GM12878 (cell line): ENCODE results near the gene WDFY4. TPM values are rescaled to one million over a fixed set of nuclear protein-coding genes. Genes with fewer than 3 reads are reported as not detected.

Experiments used
- ATAC-seq: fragments of 200-7000 bp; cut with Tn5 transposase; 3 replicates; pipeline ENCODE4 v1.9.1; 2020; ENCODE audit warnings: mild to moderate bottlenecking, moderate library complexity
- BruUV-seq: library from RNA; stranded (reverse); fragments of 400-500 nt; replicated peaks from 2 replicates; lab custom pipeline; 2021; lab: Mats Ljungman, UMichigan
- CTCF ChIA-PET: fragments of 300-600 bp; sonication (Branson Sonifier 250); formaldehyde crosslinking; extraction: SDS; loops from one replicate; lab custom pipeline; 2021; ENCODE audit warnings: inconsistent platforms; lab: Yijun Ruan, JAX
- POLR2A ChIA-PET: fragments of 350-600 bp; formaldehyde crosslinking; extraction: SDS; loops from one replicate; lab custom pipeline; 2021; ENCODE audit warnings: inconsistent platforms; lab: Charles Lee
- RAD21 ChIA-PET: fragments of 300-600 bp; sonication (Branson Sonifier 250); formaldehyde crosslinking; loops from one replicate; lab custom pipeline; 2023; ENCODE audit warnings: antibody characterized with exemption; ENCODE audit not compliant: unreplicated experiment; lab: Charles Lee
- SMC1A ChIA-PET: fragments of 300-600 bp; sonication (Branson Sonifier 250); formaldehyde crosslinking; loops from one replicate; lab custom pipeline; 2023; ENCODE audit not compliant: unreplicated experiment, uncharacterized antibody; lab: Charles Lee
- DNase-seq: peaks from one replicate; pipeline ENCODE4 v3.0.0-alpha.2; 2011; ENCODE audit warnings: low read depth, low spot score
- FAIRE-seq: peaks from 3 replicates; lab custom pipeline; 2011; peaks lifted over from hg19 to GRCh38; lab: Jason Lieb, UNC
- H2AFZ ChIP-seq: 2 replicates; pipeline ENCODE4 v1.6.0; 2011; ENCODE audit warnings: low read depth, low read length, control low read depth; ENCODE audit not compliant: control insufficient read depth
- H3K27ac ChIP-seq: 2 replicates; pipeline ENCODE4 v1.5.1; 2011; ENCODE audit warnings: control low read depth; ENCODE audit not compliant: control insufficient read depth, insufficient read depth
- H3K27me3 ChIP-seq, 2 experiments: replicated peaks in 1 of 2; 2 replicates each; pipeline versions ENCODE4 v1.6.0 to v1.6.1; 2011; ENCODE audit warnings: low read length in 1 of 2; ENCODE audit not compliant: control insufficient read depth in 2 of 2, insufficient read depth in 2 of 2
- H3K36me3 ChIP-seq, 2 experiments: 2 replicates each; pipeline ENCODE4 v1.5.1; 2011; ENCODE audit warnings: low read length in 1 of 2; ENCODE audit not compliant: control insufficient read depth in 2 of 2, insufficient read depth in 2 of 2
- H3K4me1 ChIP-seq: 2 replicates; pipeline ENCODE4 v1.6.1; 2011; ENCODE audit warnings: mild to moderate bottlenecking, low read length, moderate library complexity, mixed read lengths; ENCODE audit not compliant: control insufficient read depth, insufficient read depth
- H3K4me2 ChIP-seq: 2 replicates; pipeline ENCODE4 v1.6.0; 2011; ENCODE audit warnings: control low read depth; ENCODE audit not compliant: control insufficient read depth, insufficient read depth
- H3K4me3 ChIP-seq: fragments of 200-600 bp; sonication (generic); 2 replicates; pipeline ENCODE4 v1.5.1; 2016
- H3K79me2 ChIP-seq: 2 replicates; pipeline ENCODE4 v1.6.0; 2011; ENCODE audit warnings: low read length; ENCODE audit not compliant: control insufficient read depth, insufficient read depth
- H3K9ac ChIP-seq: 2 replicates; pipeline ENCODE4 v1.8.0; 2011; ENCODE audit warnings: low read length, control low read depth, mixed read lengths; ENCODE audit not compliant: control insufficient read depth, insufficient read depth
- H3K9me3 ChIP-seq: replicated peaks from 3 replicates; pipeline ENCODE4 v1.5.1; 2011; ENCODE audit warnings: mild to moderate bottlenecking, low read length; ENCODE audit not compliant: control insufficient read depth, insufficient read depth
- H4K20me1 ChIP-seq: 2 replicates; pipeline ENCODE4 v1.6.0; 2011; ENCODE audit not compliant: control insufficient read depth, insufficient read depth
- BCL11A ChIP-seq: IDR thresholded peaks from 2 replicates; pipeline ENCODE4 v1.6.1; 2011; ENCODE audit warnings: low read depth, low read length
- CBX5 ChIP-seq: sonication (generic); IDR thresholded peaks from 2 replicates; pipeline ENCODE4 v1.6.1; 2016; ENCODE audit warnings: low read depth, moderate library complexity, mild to moderate bottlenecking, inconsistent platforms
- E2F8 ChIP-seq: fragments of 450-650 bp; IDR thresholded peaks from 2 replicates; pipeline ENCODE4 v1.6.1; 2018; ENCODE audit warnings: mild to moderate bottlenecking, low read depth, moderate library complexity; ENCODE audit not compliant: partially characterized antibody
- HDGF ChIP-seq: fragments of 450-650 bp; IDR thresholded peaks from 2 replicates; pipeline ENCODE4 v1.6.1; 2016; ENCODE audit warnings: antibody characterized with exemption
- MEF2A ChIP-seq: IDR thresholded peaks from 2 replicates; pipeline ENCODE4 v1.6.1; 2011; ENCODE audit warnings: low read depth, mild to moderate bottlenecking, low read length, moderate library complexity; ENCODE audit not compliant: insufficient read depth
- MTA2 ChIP-seq: fragments of 450-650 bp; IDR thresholded peaks from 2 replicates; pipeline ENCODE4 v1.6.1; 2016; ENCODE audit warnings: low read depth, mild to moderate bottlenecking, moderate library complexity
- MYB ChIP-seq: fragments of 150-350 bp; IDR thresholded peaks from 2 replicates; pipeline ENCODE4 v1.6.1; 2014; ENCODE audit warnings: mild to moderate bottlenecking, low read depth, low read length, borderline replicate concordance
- PAX8 ChIP-seq: fragments of 450-650 bp; IDR thresholded peaks from 2 replicates; pipeline ENCODE4 v1.6.1; 2017; ENCODE audit warnings: mild to moderate bottlenecking, moderate library complexity
- PML ChIP-seq: IDR thresholded peaks from 2 replicates; pipeline ENCODE4 v1.6.1; 2012; ENCODE audit warnings: low read length, inconsistent platforms
- RELB ChIP-seq: fragments of 450-650 bp; IDR thresholded peaks from 2 replicates; pipeline ENCODE4 v1.6.1; 2017; ENCODE audit warnings: low read depth, mild to moderate bottlenecking, moderate library complexity
- SREBF2 ChIP-seq: IDR thresholded peaks from 2 replicates; pipeline ENCODE4 v1.6.1; 2012; ENCODE audit warnings: mild to moderate bottlenecking, low read length
- TARDBP ChIP-seq: IDR thresholded peaks from 2 replicates; pipeline ENCODE4 v1.6.1; 2016; ENCODE audit warnings: borderline replicate concordance
- WGBS: methylation state at CpG from one replicate; pipeline ENCODE4 v1.1.6; 2016; ENCODE audit warnings: low lambda C conversion rate; ENCODE audit not compliant: insufficient replicate concordance, insufficient coverage; ENCODE audit errors: missing lambda C conversion rate; 5-methylcytosine and 5-hydroxymethylcytosine counted together
- in situ Hi-C: fragments of 300-500 bp; cut with MboI; formaldehyde crosslinking; loops from 9 replicates; pipeline ENCODE4 v1.14.3; 2018; ENCODE audit warnings: mixed read lengths
- intact Hi-C: fragments of 100-400 bp; cut with micrococcal nuclease; formaldehyde crosslinking; loops from one replicate; pipeline ENCODE4 v1.14.2; 2022; ENCODE audit not compliant: unreplicated experiment
- polyA plus RNA-seq, 11 experiments: library from polyadenylated mRNA; depleted of rRNA in 4 of 11; unstranded in 6 of 11; stranded (reverse) in 5 of 11; fragments of >200 nt; fragmentation: Nextera tagmentation in 4 of 11; fragmentation: Illumina TruSeq in 1 of 11; extraction: Ambion mirVana in 4 of 11; extraction: Trizol in 1 of 11; gene quantifications; 1 replicate in 1 of 11; 2 replicates in 10 of 11; pipeline versions ENCODE4 v1.2.1 to v1.2.3, GENCODE V29; 2011 to 2016; ENCODE audit warnings: inconsistent platforms in 2 of 11, missing spikeins in 2 of 11, low read depth in 1 of 11
- total RNA-seq, 4 experiments: library from RNA; depleted of rRNA in 3 of 4; stranded (reverse); fragments of >200 nt in 3 of 4; fragmentation: Illumina TruSeq in 1 of 4; extraction: Trizol in 1 of 4; gene quantifications; 2 replicates each; pipeline versions ENCODE4 v1.2.1 to v1.2.3, GENCODE V29; 2013 to 2021

Gene WDFY4
- total and polyA plus RNA-seq, 10 of the 15 experiments (the other 5 are each of a cell fraction or from before 2014, with no cell fraction given) = 13.5 to 132 (median 47.3) TPM

GRCh38 chr10:48785796-48786195, 101.1 kb downstream of the WDFY4 start:
- 97% methylated on average over 2 of the region's 2 CpGs for WGBS
- no peak overlapping the region for H3K4me3 ChIP-seq
- H3K9me3 ChIP-seq = no peaks in the 10 kb centered on the region

More at GRCh38 chr10:48785796-48786195, 101.1 kb downstream of the WDFY4 start:
- no peak for ATAC-seq
- Histone ChIP-seq H3K36me3 (peaks cover 18 to 28% of the 10 kb centered on the region in 2 experiments), H3K27ac (no peak overlapping the region), H3K79me2 (no peaks in the 10 kb centered on the region), H2AFZ (no peak overlapping the region), H3K4me2 (no peak overlapping the region), H3K4me1 (no peaks in the 10 kb centered on the region)
- no peak for DNase-seq
- TF ChIP-seq SREBF2 = no peak
- TF ChIP-seq BCL11A = no peak
- TF ChIP-seq E2F8 = no peak
- no peak for TF ChIP-seq PML
- TF ChIP-seq TARDBP = no peak
- no peak for TF ChIP-seq PAX8
- TF ChIP-seq RELB = no peak
- no peak for TF ChIP-seq MYB
- no peak for TF ChIP-seq HDGF
- no peak for TF ChIP-seq MEF2A
- TF ChIP-seq MTA2 = no peak
- TF ChIP-seq CBX5 = no peak
- TF ChIP-seq, all 136 proteins: peak for 0
- Histone ChIP-seq H3K27me3 (no peaks in the 10 kb centered on the region), H3K9ac (no peak overlapping the region), H4K20me1 (no peaks in the 10 kb centered on the region)
- ChIA-PET POLR2A (no interaction called here), RAD21 (no interaction called here), CTCF (interaction anchor here (0.8 to 1.1 kb wide), 3 partner anchors 14 to 129 kb away, joined by 3 to 4 read pairs (median 3); no protein-coding TSS in a partner anchor), SMC1A (interaction anchor here (1.0 kb wide), 1 partner anchor 14 kb away, joined by 3 read pairs; no protein-coding TSS in a partner anchor)
- intact Hi-C loops (no loop called here), in situ Hi-C loops (no loop called here)
- no peak for FAIRE-seq
- BruUV-seq = no TSS peak
